Mammary epithelial cell (primary cell): ENCODE data around the gene SCYL2.

Source experiments
- EZH2 ChIP-seq: IDR thresholded peaks from 2 replicates; pipeline ENCODE4 v1.6.1; 2012; ENCODE audit warnings: low read length, inconsistent platforms, borderline replicate concordance
- TF ChIP-seq, protein P1 (sequence below), 2 donors: IDR thresholded peaks in 1 of 2; conservative IDR thresholded peaks in 1 of 2; 2 replicates each; pipeline ENCODE4 v1.5.1; 2011 to 2012; ENCODE audit warnings: inconsistent platforms in 2 of 2, low read length in 2 of 2, mild to moderate bottlenecking in 2 of 2, control low read depth in 1 of 2, low read depth in 1 of 2; ENCODE audit not compliant: insufficient read depth in 1 of 2; ENCODE audit errors: extremely low read depth in 1 of 2

DNA sequence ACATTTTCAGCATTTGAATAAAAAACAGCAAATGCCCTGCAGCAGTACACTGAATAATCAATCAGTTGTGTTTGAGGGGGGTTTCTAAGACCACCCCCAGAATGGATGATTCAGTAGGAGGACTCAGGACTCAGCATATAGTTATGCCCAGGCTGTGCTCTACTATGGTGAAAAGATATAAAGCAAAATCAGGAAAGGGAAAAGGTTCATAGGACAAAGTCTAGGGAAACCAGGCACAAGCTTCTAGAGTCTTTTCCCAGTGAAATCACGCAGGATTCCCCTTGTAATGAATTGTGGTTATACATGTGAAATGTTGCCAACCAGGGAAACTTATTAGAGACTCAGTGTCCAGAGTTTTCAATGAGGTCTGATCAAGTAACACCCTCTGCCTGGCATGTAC, 64.9 kb downstream of the SCYL2 start:
- TF ChIP-seq, protein P1, sequence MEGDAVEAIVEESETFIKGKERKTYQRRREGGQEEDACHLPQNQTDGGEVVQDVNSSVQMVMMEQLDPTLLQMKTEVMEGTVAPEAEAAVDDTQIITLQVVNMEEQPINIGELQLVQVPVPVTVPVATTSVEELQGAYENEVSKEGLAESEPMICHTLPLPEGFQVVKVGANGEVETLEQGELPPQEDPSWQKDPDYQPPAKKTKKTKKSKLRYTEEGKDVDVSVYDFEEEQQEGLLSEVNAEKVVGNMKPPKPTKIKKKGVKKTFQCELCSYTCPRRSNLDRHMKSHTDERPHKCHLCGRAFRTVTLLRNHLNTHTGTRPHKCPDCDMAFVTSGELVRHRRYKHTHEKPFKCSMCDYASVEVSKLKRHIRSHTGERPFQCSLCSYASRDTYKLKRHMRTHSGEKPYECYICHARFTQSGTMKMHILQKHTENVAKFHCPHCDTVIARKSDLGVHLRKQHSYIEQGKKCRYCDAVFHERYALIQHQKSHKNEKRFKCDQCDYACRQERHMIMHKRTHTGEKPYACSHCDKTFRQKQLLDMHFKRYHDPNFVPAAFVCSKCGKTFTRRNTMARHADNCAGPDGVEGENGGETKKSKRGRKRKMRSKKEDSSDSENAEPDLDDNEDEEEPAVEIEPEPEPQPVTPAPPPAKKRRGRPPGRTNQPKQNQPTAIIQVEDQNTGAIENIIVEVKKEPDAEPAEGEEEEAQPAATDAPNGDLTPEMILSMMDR (conservative IDR thresholded peaks at IDR 0.05 in 1 of 2, IDR thresholded peaks at IDR 0.05 in 1 of 2; ENCODE audit: extremely low read depth in 1 of 2, insufficient read depth in 1 of 2, low read depth in 1 of 2, low read length in 2 of 2) = no peak
- TF ChIP-seq EZH2 = no peak
